Measurements from ENCODE around the gene QRICH2.
"Not testable (repeated sequence)": the region's sequence is repeated elsewhere in the genome, so short reads cannot be mapped to it uniquely, and the experiment has no call there.

Gene QRICH2

DNA sequence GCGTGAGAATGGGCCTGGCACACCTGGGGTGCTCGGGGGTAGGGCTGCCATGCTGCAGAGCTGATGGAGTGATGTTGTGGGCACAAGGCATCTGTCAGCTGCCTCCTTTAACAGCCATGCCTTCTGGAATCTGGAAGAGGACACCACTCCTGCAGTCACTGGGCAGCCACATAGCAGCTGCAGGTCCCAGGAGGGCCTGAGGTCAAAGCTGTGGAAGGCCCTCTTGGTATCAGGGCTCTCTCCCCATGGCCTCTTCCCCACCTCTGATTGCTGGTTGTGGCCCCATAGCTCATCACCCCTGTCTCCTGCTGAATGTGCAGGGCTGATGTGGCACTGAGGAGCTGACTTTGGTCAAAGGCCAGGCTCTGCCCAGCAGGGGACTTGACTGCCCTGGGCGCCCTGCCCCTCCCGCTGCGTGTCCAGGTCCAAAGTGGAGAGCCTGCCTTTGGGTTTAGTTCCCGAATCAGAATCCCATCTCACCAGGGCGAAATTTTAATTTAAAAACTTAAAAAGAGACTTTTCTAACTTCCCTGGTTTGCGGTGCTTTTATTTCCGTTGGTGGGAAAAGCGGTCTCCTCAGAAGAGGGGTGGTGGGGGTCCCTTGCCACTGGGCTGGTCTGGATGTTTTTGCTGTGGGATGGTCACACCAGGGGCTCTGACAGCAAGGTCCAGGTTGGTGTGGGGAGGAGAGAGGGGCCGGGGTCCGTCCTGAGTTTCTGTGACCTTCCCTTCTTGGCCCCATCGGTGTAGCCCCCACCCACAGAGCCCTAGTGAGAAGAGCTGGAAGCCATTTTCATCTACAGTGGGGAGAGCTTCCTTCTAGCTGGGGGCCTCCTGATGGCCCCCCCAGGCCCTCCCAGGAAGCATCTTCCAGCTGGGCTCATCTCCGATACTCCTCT, 37.1 kb downstream of the QRICH2 start:
- Histone ChIP-seq H3K4me1 (ENCODE audit: control insufficient read depth, insufficient read depth, low read length, poor library complexity, severe bottlenecking) (peaks cover 39% of the 10 kb centered on the region), H3K9me3 (ENCODE audit: control insufficient read depth, low read length) (no peaks in the 10 kb centered on the region), H3K27ac (ENCODE audit: low read depth, low read length, severe bottlenecking) (no peak overlapping the region), H3K36me3 (ENCODE audit: control insufficient read depth, insufficient read depth, low read length) (peaks cover 45% of the 10 kb centered on the region), H3K4me3 (ENCODE audit: extremely low read depth, insufficient read depth, low read length, poor library complexity, severe bottlenecking) (no peak overlapping the region)
- WGBS, 2 experiments (ENCODE audit: insufficient coverage in 2 of 2): 88 to 98% methylated on average over 4 to 11 of the region's 14 CpGs

DNA sequence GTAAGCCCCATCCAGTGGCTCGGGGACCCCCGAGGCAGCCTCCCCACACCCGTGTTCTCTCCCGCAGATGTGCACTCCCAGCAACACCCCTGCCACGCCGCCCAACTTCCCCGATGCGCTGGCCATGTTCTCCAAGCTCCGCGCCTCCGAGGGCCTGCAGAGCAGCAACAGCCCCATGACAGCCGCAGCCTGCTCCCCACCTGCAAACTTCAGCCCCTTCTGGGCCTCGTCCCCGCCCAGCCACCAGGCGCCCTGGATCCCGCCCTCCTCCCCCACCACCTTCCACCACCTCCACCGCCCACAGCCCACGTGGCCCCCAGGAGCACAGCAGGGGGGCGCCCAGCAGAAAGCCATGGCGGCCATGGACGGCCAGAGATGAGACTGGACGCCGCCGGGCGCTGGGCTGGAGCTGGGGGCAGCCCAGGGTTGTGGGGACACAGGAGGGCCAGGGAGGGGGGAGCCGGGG, 37.9 kb downstream of the QRICH2 start:
- peaks cover 39% of the 10 kb centered on the region for H3K4me1 ChIP-seq (ENCODE audit: control insufficient read depth, insufficient read depth, low read length, poor library complexity, severe bottlenecking)

DNA sequence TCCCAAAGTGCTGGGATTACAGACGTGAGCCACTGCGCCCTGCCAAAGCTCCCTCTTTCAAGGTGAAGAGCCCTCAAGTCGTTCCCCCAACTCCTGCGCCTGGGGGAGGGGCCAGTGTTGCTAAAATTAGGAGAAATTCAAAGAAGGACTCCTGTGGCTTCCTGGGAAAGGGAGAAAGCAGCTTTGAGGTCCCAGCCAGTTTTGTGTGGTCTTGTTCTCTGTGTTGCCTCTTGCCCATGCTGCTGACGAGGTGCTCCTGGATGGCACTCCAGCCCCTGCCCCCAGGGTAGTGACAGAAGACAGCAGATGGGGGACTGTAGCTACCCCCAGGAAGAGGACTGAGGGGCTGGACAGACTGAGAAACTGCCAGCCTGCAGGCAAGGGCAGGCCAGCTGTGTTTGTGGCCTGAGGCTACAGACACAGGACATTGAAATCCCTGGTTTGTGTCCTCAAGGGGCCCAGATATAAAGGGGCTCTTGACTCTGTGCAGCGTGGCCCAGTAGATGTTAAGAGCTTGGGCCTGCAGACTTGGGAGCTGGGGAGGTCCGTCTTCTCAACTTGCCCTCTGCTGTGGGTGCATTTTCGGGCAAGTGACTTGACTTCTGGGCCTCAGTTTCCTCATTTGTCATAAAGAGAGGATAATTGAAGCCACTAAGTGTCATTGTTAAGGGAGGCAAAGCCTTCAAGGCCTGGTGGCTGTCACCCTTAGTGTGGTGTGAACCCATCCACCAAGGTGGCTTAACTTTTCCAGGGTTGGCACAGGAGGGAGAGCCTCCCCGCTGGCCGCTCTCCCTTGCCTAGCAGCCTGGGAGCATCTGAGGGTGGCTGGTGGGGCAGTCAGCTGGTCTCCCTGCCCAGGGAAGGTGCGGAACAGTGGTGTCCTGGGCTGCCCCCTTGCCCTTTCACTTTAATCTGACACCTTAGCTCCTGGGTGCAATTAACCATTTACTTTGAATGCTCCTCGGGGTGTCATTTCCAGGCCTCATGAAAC, 38.8 kb downstream of the QRICH2 start:
- Histone ChIP-seq H3K4me3 (ENCODE audit: extremely low read depth, insufficient read depth, low read length, poor library complexity, severe bottlenecking) (no peak overlapping the region), H3K27ac (ENCODE audit: low read depth, low read length, severe bottlenecking) (peak overlapping the region; percentile 10), H3K4me1 (ENCODE audit: control insufficient read depth, insufficient read depth, low read length, poor library complexity, severe bottlenecking) (peaks cover 43% of the 10 kb centered on the region), H3K9me3 (ENCODE audit: control insufficient read depth, low read length) (no peaks in the 10 kb centered on the region), H3K36me3 (ENCODE audit: control insufficient read depth, insufficient read depth, low read length) (peaks cover 45% of the 10 kb centered on the region)
- WGBS, 2 experiments (ENCODE audit: insufficient coverage in 2 of 2): 90 to 98% methylated on average over 10 to 12 of the region's 12 CpGs

More for the DNA sequence above, 37.9 kb downstream of the QRICH2 start:
- H3K4me3 ChIP-seq (ENCODE audit: extremely low read depth, insufficient read depth, low read length, poor library complexity, severe bottlenecking): no peak overlapping the region
- H3K36me3 ChIP-seq (ENCODE audit: control insufficient read depth, insufficient read depth, low read length): peaks cover 45% of the 10 kb centered on the region
- no peak overlapping the region for H3K27ac ChIP-seq (ENCODE audit: low read depth, low read length, severe bottlenecking)
- WGBS, 2 experiments (ENCODE audit: insufficient coverage in 2 of 2): 94 to 97% methylated on average over 6 to 19 of the region's 26 CpGs
- H3K9me3 ChIP-seq (ENCODE audit: control insufficient read depth, low read length): no peaks in the 10 kb centered on the region

DNA sequence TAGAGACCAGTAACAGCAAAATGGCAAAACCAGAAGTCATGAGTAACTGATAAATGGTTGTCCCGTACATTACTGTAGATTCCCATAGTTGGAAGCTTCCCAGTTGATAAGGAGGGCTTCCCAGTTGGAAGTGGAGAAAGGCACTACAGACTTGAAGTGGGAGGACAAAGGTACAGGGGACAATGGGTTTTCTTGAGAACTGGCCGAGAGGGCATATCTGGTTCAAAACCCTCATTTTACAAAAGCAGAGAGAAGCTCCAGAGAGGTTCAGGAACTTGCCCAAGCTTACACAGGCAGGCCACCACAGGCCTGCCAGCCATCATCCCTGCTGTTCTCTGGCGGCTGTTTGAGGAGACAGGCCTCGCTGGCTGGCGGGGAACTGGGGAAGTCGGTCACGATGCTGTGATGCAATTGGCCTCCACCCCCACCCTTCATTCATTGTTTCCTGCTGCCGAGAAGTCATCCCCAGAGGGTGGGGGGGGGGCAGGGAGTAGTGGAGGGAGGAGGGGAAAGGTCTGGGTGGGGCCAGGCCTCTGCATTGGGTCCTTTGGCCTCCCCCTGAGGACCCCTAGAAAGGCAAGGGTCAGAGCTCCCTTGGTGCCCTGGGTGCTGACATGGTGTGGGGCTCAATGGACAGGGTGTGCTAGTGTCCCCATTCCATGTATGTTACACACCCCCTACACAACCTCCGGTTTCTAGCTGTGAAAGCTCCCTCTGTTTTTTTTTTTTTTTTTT, 39.9 kb downstream of the QRICH2 start:
- H3K36me3 ChIP-seq (ENCODE audit: control insufficient read depth, insufficient read depth, low read length): peaks cover 45% of the 10 kb centered on the region
- H3K4me1 ChIP-seq (ENCODE audit: control insufficient read depth, insufficient read depth, low read length, poor library complexity, severe bottlenecking): peaks cover 46% of the 10 kb centered on the region
- WGBS, 2 experiments (ENCODE audit: insufficient coverage in 2 of 2): 80 to 87% methylated on average over 2 to 6 of the region's 9 CpGs
- H3K9me3 ChIP-seq (ENCODE audit: control insufficient read depth, low read length): no peaks in the 10 kb centered on the region
- peak overlapping the region; percentile 53 for H3K27ac ChIP-seq (ENCODE audit: low read depth, low read length, severe bottlenecking)
- H3K4me3 ChIP-seq (ENCODE audit: extremely low read depth, insufficient read depth, low read length, poor library complexity, severe bottlenecking): peak overlapping the region; percentile 8

DNA sequence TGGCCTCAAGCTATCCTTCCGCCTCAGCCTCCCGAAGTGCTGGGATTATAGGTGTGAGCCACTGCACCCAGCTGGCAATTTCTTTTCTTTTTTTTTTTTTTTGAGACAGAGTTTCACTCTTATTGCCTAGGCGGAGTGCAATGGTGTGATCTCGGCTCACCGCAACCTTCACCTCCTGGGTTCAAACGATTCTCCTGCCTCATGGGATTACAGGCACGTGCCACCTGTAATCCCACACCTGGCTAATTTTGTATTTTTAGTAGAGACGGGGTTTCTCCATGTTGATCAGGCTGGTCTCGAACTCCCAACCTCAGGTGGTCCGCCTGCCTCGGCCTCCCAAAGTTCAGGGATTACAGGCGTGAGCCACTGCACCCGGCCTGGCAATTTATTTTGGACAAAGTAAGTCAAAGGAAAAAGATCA, 40.5 kb downstream of the QRICH2 start:
- peak overlapping the region; percentile 53 for H3K27ac ChIP-seq (ENCODE audit: low read depth, low read length, severe bottlenecking)
- WGBS, 2 experiments (ENCODE audit: insufficient coverage in 2 of 2): 94 to 96% methylated on average over 12 to 13 of the region's 13 CpGs
- peaks cover 46% of the 10 kb centered on the region for H3K4me1 ChIP-seq (ENCODE audit: control insufficient read depth, insufficient read depth, low read length, poor library complexity, severe bottlenecking)

DNA sequence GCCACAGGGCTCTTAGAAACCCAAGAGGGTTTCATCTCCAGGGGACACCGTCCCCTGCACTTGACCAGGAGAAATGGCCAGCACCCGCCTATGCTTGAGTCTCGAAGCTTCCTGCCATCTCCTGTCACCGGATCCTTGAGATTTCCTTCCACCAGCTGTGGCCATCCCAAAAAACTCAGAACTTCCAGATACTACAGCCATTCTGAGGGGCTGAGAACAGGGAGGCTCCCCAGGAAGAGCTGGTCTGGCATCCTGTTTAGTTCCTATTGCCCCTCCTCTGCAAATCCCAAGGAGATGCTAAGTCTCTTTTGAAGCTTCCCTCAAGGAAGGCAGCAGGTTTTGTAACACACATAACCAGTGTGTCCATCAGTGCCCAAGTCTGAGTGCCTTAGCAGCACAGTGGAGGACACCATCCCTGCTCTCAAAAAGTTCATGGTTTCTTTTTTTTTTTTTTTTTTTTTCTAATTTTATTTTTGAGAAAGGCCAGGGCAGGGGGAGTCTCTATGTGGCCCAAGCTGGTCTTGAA, 41.0 kb downstream of the QRICH2 start:
- WGBS, 2 experiments (ENCODE audit: insufficient coverage in 2 of 2): 95 to 100% methylated on average over 4 of the region's 4 CpGs
- peak overlapping the region; percentile 78 for H3K27ac ChIP-seq (ENCODE audit: low read depth, low read length, severe bottlenecking)

More for the DNA sequence above, 40.5 kb downstream of the QRICH2 start:
- peaks cover 45% of the 10 kb centered on the region for H3K36me3 ChIP-seq (ENCODE audit: control insufficient read depth, insufficient read depth, low read length)
- not testable (repeated sequence) for H3K9me3 ChIP-seq (ENCODE audit: control insufficient read depth, low read length)
- peak overlapping the region; percentile 84 for H3K4me3 ChIP-seq (ENCODE audit: extremely low read depth, insufficient read depth, low read length, poor library complexity, severe bottlenecking)

DNA sequence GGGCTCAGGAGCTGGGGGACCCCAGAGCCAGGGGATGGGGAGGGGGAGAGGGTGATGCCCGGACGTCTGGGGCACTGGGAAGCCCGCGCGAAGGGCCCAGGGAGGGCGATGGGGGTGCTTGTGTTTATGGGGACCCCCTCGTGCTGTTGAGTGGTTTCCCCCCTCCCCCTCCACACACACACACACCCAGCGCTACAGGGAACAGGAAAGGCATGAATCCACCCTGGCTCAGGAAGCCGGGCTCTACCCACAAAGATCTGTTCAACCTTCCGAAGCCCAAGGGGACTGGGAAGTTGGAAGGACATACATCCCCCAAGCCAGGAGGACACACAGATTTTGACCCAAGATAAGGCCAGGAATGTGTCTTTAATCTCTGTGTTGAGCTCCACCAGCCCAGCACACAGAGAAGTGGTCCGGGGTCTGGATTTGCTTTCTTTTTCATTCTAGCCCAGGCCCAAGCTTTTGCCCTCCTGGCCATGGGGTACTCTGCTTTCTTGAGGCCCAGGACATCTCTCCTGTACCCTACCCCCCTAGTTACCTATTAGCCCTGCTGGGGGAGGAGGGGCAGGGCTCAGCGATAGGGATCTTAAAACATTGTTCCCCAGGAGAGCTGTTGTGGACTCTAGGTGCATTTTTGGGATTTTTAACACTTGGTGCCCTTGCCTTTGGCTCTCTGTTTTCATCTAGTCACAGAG, 41.7 kb downstream of the QRICH2 start:
- Histone ChIP-seq H3K27ac (ENCODE audit: low read depth, low read length, severe bottlenecking) (peak overlapping the region; percentile 78), H3K4me3 (ENCODE audit: extremely low read depth, insufficient read depth, low read length, poor library complexity, severe bottlenecking) (peak overlapping the region; percentile 84), H3K36me3 (ENCODE audit: control insufficient read depth, insufficient read depth, low read length) (peaks cover 43% of the 10 kb centered on the region), H3K9me3 (ENCODE audit: control insufficient read depth, low read length) (no peaks in the 10 kb centered on the region), H3K4me1 (ENCODE audit: control insufficient read depth, insufficient read depth, low read length, poor library complexity, severe bottlenecking) (peaks cover 39% of the 10 kb centered on the region)
- WGBS, 2 experiments (ENCODE audit: insufficient coverage in 2 of 2): 22 to 44% methylated on average over 2 to 4 of the region's 12 CpGs

More for the DNA sequence above, 41.0 kb downstream of the QRICH2 start:
- peak overlapping the region; percentile 84 for H3K4me3 ChIP-seq (ENCODE audit: extremely low read depth, insufficient read depth, low read length, poor library complexity, severe bottlenecking)
- H3K36me3 ChIP-seq (ENCODE audit: control insufficient read depth, insufficient read depth, low read length): peaks cover 45% of the 10 kb centered on the region
- no peaks in the 10 kb centered on the region for H3K9me3 ChIP-seq (ENCODE audit: control insufficient read depth, low read length)
- H3K4me1 ChIP-seq (ENCODE audit: control insufficient read depth, insufficient read depth, low read length, poor library complexity, severe bottlenecking): peaks cover 46% of the 10 kb centered on the region

DNA sequence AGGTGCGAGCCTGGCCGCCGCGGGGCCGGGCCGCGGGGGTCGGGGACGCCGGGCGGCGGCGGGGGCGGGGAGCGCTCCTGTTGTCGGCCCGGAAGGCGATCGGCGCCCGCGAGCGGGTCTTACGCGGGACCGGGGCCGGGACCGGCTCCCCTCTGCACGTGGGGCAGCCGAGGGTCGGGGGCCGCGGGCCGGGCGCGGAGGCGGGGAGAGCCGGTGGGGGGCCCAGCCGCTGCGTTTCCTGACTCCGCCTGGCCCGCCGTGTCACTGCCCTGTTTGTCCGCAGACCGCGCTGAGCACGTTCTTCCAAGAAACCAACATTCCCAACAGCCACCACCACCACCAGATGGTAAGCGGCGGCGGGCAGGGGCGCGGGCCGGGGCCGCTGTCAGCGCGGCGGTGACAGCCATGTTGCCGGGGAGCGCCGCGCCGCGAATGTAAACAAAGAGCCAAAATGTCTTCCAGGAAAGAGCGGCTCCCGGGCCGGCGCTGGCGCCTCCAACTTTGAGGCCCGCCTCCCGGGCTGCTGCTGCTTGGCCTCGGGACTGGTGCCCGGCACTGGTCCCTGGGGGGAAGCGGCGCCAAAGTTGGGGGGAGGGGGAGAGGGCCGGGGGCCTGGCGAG, 42.3 kb downstream of the QRICH2 start:
- H3K36me3 ChIP-seq (ENCODE audit: control insufficient read depth, insufficient read depth, low read length): peaks cover 36% of the 10 kb centered on the region
- peak overlapping the region; percentile 84 for H3K4me3 ChIP-seq (ENCODE audit: extremely low read depth, insufficient read depth, low read length, poor library complexity, severe bottlenecking)
- H3K9me3 ChIP-seq (ENCODE audit: control insufficient read depth, low read length): no peaks in the 10 kb centered on the region
- H3K27ac ChIP-seq (ENCODE audit: low read depth, low read length, severe bottlenecking): peak overlapping the region; percentile 78
- H3K4me1 ChIP-seq (ENCODE audit: control insufficient read depth, insufficient read depth, low read length, poor library complexity, severe bottlenecking): peaks cover 36% of the 10 kb centered on the region
- WGBS, 2 experiments (ENCODE audit: insufficient coverage in 2 of 2): 1% methylated on average over 55 to 60 of the region's 76 CpGs
